NCI-H1694 treated with DMSO at 0.1 percent for 48 hours (cell line): Measurements from ENCODE around the gene SPATA3.
"Not testable (repeated sequence)": the region's sequence is repeated elsewhere in the genome, so short reads cannot be mapped to it uniquely, and the experiment has no call there.

ENCODE experiments used
- DNase-seq: peaks from one replicate; lab custom pipeline; 2025; lab: John Stamatoyannopoulos, UW

The SPATA3 gene

DNA sequence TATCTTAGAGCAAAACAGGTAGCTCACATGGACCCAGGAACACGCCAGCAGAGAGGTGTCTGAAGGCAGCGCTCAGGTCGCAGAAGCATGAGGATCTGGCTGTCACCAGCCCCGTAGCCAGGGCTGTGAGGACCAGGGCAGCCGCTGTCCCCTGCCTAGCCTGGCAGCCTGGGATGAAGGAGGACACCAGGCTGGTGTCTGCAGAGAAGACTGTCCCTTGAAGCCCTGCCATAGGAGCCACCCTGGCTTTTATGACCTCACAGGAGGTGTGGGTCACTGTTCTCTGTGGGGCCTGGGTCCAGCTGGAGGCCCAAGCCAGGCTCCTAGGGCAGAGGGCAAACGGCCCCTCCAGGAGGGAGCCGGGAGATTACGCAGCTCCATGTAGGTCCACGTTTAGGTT lies at the start of gene SPATA3:
SPATA3 (plus strand) TSS at position 301 of the 400 bp plus-strand sequence. CDS start 113 bp downstream, outside the sequence.
- no peak for DNase-seq

GRCh38 chr2:230946429-230947234 lies 49.3 kb upstream of the SPATA3 start:
- DNase-seq = no peak

DNA sequence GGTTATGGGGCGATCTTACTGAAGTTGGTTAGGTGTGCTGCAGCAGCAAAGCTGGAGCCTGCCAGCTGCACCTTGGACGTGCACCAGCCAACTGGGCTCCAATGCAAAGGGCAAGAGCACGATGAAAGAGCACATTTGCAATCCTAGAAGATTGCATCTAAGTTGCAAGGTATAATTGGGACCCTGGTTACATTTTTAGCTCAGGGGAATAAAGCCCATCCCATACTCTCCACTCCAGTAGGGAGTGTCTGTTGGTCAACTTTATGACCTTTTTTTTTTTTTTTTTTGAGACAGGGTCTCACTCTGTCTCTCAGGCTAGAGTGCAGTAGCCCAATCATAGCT lies 48.7 kb upstream of the SPATA3 start:
- DNase-seq = no peak

DNA sequence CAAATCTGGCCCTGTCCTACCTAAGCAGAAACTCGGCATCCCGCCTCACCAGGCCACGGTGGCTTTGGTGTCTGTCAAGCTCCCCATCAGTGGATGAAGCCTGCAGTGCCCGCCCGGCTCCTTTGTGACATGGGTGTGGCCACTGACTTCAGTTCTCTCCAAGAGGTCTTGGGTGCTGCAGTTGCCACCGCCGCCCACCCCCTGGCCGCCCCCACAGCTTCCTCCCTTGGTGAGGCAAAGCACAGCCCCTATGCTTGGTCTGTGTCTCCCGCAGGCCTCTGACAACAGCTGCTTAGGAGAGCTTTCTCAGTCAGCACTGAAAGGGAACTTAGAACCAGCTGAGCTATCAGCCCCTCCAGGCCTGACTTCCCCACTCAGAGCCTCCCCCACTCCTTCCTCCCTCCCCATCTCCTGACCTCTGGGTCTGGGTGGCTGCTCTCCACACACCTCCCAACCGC lies 48.0 kb upstream of the SPATA3 start:
- no peak for DNase-seq

DNA sequence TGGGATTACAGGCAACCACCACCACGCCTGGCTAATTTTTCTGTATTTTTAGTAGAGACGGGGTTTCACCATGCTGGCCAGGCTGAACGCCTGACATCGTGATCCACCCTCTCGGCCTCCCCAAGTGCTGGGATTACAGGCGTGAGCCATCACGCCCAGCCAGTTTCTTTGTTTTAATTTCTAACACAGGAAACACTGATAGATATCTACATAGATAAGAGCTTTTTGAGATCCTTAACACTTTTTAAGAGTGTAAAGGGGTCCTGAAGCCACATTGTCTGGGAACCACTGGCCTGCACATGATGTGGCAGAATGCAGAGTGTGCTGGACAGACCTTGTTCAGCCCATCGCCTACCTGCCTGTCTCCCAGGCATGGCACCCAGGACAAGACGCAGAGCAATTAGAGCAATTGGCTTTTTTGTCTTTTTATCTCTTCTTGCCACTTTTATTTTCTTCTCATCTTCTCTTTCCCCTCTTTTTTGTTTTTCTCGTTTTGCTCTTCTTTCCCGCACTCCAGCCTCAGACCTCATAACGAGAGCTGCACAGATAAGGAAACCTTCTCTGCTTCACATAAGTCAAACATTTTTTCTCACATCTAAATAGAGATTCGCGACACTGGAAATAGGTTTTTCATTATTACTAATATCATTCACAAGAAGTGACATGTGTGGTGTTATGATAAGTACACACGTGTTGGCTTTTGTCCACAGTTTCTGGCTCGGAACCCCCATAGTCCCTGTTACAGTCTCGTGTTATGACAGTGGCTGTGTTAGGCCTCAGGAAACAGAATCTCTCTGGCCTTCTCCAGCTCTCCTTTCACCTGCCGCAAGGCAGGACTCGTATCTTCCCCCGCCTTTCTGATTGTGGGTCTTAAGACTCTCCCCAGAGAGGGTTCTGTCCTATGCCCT lies 45.7 kb upstream of the SPATA3 start:
- DNase-seq = no peak

DNA sequence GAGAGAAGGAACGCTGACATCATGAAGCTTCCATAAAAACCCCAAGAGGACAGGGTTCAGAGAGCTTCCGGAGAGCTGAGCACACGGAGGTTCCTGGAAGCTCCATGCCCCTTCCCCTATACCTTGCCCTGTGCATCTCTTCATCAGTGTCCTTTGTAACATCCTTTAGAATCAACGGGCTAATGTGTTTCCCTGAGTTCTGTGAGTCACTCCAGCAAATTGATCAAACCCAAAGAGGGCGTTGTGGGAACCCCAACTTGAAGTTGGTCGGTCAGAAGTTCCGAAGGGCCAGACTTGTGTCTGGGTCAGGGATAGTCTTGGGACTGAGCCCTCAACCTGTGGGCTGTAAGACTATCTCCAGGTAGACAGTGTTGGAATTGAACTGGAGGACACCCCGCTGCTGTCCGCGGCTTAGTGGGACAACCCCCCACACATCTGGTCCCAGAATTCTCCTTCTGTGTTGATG lies 45.0 kb upstream of the SPATA3 start:
- DNase-seq = no peak

GRCh38 chr2:230951396-230951795 lies 44.5 kb upstream of the SPATA3 start:
- no peak for DNase-seq

DNA sequence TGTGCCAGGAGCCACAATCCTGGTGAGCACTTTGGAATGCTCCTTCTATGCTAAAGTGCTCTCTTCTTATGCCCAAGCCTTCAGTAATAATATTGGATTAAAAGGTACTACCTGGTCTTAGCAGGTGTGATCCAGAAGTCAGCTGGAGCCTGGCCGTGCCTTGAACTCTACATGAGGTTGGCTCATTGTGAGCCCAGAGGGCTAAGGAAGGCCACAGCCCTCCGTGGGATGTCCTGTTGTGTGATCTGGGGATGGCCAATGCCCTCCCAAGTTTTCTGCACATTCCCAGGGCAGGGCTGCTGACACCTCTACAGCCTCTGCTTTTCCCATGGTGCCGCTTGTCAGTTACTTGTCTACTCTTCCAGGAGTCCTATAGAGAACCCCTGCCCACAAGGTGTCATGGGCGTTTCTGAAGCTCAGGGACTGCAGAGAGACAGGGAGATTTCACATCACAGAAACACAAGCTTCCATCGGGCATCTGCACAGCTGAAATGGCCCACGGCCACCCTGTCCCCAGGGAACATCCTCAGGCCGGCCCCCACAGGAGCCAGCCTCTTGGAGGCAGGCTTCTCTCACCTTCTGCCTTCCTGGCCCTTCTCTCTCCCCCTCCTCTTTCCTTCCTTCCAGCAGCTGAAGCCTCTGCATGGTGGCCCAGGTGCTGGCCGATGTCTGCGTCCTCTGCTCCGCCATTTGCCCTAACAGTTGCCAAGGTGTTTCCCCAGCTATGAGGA lies 43.5 kb upstream of the SPATA3 start:
- DNase-seq = no peak

GRCh38 chr2:230953845-230954244 lies 42.1 kb upstream of the SPATA3 start:
- no peak for DNase-seq

GRCh38 chr2:230954746-230955145 lies 41.2 kb upstream of the SPATA3 start:
- no peak for DNase-seq

DNA sequence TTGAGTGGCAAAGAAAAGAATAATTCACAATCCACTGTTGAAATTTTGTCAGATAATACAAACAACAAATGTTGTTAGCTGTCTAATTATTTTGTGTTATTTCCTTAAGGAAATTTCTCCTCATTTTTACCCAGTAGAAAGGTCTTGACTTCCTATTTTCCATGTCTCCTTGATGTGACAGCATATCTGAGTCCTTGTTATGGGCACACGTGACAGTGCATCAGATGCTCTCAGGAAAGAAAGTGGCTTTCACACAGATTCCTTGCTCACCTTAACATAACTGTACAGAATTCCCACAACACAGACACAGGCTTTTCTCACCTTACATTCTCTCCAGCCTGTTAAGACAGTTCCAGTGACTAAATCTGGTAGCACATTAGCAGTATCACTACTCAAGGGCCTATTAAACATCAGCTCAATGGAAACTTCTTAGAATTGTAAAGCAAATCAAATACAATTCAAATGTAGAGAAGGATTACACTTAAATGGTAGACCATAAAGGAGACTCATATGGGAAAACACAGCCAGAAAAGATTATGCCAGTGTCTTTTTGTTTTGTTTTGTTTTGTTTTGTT lies 40.7 kb upstream of the SPATA3 start:
- no peak for DNase-seq

DNA sequence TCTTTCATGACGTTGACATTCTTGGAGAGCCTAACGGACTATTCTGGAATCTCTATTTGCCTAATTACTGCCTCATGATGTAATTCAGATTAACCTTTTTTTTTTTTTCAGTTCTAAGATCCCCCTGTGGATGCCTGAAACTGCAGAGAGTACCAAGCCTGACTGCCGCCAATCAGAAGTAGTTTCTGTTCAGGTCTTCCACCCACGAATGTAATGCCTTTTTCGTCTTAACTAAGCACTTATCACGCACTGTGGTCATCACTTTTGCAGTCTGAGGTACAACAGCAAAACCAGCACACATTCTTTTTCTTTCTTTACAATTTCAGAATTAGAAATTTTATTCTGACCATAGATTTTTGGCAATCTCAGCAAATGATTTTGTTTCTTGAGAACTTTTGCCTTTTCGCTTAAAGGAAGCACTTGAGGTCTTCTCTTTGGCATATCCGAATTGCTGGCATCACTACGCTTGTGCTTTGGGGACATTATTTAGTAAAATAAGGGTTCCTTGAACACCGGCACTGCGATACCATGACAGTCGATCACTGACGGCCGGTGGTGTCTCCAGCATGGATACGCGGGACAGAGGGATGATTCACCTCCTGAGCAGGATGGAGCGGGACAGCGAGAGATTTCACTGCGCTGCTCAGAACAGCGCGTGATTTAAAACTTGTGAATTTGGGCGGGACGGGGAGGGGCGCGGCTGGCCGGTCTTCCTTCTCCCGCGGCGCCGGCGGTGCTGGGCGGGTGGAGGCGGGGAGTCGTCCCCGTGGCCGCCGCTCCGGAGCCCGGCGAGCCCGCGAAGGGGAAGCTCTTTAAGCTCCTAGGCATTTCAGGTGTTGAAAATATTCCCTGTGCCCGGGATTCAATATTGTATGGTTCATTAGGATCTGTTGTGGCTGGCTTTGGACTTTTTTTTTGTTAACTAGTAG lies 38.8 kb upstream of the SPATA3 start:
- no peak for DNase-seq

DNA sequence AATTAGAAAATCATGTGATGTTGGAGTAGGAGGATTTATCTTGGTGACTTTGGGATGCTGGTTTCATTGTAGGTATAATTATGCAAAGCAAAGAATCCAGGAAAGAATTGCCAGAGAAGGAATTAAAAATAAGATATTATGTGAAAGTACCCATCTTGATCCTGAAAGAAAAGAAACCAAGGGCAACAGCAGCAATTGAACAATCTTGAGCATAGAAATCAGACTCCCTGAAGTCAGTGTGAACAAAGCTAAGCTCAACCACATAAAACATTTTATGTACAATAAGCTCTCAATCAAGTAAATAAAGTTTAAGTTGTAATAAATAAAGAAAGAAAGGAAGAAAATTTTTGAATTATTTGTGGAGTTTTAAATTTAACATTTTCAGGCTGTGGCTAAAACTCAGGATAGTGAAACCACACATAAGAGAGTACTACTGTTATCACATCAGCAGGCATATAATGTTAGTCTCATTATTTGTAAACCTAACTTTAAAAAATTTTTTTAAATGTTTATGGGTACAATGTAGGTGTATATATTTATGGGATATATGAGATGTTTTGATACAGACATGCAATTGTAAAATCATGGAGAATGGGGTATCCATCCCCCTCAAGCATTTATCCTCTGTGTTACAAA lies 38.0 kb upstream of the SPATA3 start:
- DNase-seq = no peak

DNA sequence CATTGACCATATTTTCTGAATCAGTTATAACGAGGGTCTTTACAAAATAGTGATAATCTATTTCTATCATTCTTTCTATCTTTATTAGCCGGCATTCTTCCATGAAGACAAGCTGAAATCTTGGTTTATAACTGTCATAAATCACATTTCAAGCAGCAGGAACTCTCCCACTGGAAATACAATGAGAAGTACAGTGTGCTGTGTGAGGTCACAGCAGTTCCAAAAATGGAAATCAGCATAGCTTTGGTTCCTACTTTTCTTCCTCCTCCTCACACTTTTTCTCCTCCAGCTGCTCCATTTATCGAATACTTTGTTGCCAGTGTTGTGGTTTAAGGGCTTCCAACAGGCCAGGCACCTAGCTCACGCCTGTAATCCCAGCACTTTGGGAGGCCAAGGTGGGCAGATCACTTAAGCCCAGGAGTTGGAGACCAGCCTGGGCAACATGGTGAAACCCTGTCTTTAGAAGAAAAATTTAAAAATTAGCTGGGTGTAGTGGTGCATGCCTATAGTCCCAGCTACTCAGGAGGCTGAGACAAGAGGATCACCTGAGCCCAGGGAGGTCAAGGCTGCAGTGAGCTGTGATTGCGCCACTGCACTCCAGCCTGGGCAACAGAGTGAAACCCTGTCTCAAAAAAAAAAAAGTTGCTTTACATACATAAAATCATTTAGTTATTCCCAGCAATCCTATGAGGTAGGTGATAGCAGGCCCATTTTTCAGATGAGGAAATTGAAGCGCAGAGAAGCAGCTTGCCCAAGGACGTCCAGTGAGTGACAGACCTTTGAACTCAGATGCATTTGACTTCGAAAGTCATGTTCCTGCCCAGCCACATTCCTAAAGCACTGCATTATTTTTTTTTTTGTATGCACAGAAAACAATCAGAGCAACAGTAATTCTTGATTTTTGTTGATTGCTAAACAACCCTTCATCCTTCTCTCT lies 36.8 kb upstream of the SPATA3 start:
- no peak for DNase-seq

DNA sequence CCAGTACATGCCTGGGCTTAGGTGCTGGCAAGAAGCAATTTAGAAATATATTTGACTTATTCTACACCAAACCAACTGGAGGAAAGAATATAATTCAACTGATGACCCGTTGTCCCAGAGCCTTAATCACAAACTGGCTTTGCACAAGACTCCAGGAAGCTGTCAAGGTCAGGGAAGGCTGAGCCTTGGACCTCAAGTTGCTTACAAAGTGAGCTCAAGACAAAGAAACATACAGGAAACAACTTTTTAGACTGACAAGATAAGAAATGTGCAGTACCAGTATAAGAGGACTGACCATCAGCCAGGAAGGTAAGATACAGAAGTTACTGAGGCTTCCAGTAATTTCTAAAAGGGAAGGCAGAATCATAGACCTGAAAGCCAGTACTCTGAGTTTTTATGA lies 35.9 kb upstream of the SPATA3 start:
- DNase-seq = no peak

- no peak for DNase-seq
Measured at GRCh38 chr2:230961091-230961491, 34.8 kb upstream of the SPATA3 start.

DNA sequence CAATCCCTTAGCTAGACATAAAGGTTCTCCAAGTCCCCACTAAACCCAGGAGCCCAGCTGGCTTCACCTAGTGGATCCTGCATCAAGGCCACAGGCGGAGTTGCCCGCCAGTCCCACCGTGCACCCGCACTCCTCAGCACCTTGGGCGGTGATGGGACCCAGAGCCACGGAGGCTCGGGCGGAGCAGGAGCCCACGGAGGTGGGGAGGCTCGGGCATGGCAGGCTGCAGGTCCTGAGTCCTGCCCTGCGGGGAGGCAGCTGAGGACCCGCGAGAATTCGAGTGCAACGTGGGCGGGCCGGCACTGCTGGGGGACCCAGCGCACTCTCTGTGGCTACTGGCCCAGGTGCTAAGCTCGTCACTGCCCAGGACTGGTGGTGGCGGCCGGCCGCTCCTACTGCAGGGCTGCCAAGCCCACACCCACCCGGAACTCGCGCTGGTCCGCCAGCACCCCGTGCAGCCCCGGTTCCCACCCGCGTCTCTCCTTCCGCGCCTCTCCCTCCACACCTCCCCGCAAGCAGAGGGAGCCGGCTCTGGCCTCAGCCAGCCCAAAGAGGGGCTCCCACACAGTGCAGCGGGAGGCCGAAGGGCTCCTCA lies 31.7 kb upstream of the SPATA3 start:
- no peak for DNase-seq

GRCh38 chr2:230967113-230967512 lies 28.8 kb upstream of the SPATA3 start:
- DNase-seq = no peak

DNA sequence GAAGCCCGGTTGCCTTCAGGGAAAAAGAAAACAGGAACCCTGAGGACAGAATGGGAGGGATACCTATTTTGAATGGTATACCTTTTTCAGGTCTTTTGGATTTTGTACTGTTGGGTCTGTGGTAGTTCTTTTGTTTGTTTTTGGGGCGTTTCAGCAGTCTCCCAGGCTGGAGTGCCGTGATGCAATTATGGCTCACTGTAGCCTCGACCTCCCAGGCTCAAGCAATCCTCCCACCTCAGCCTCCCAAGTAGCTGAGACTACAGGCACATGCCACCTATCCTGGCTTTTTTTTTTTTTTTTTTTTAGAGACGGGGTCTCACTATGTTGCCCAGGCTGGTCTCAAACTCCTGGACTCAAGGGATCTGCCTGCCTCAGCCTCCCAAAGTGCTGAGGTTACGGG lies 27.6 kb upstream of the SPATA3 start:
- not testable (repeated sequence) for DNase-seq
